IPS-18a (cell line): ENCODE results near the gene LRCH2.

Source experiments
- H3K27ac ChIP-seq: one replicate; pipeline ENCODE4 v1.5.1; 2013; ENCODE audit warnings: low read length
- H3K27me3 ChIP-seq: one replicate; pipeline ENCODE4 v1.6.1; 2013; ENCODE audit warnings: mild to moderate bottlenecking, low read length; ENCODE audit not compliant: control insufficient read depth, insufficient read depth
- H3K36me3 ChIP-seq: one replicate; pipeline ENCODE4 v1.6.1; 2013; ENCODE audit warnings: low read depth, low read length; ENCODE audit not compliant: control insufficient read depth
- H3K4me1 ChIP-seq: one replicate; pipeline ENCODE4 v1.6.1; 2013; ENCODE audit warnings: low read depth, low read length; ENCODE audit not compliant: control insufficient read depth
- H3K4me3 ChIP-seq: one replicate; pipeline ENCODE4 v1.5.1; 2013; ENCODE audit warnings: low read length
- H3K9ac ChIP-seq: one replicate; pipeline ENCODE4 v1.6.1; 2013; ENCODE audit warnings: mild to moderate bottlenecking, low read length, moderate library complexity
- H3K9me3 ChIP-seq: one replicate; pipeline ENCODE4 v1.6.1; 2013; ENCODE audit warnings: low read depth, low read length; ENCODE audit not compliant: control insufficient read depth

Gene LRCH2

GRCh38 chrX:115138040-115138439 is 95.9 kb downstream of the LRCH2 start:
- no peak overlapping the region for H3K27ac ChIP-seq
- H3K9me3 ChIP-seq = no peaks in the 10 kb centered on the region
- peaks cover 12% of the 10 kb centered on the region for H3K4me1 ChIP-seq
- H3K36me3 ChIP-seq = no peaks in the 10 kb centered on the region
- no peak overlapping the region for H3K4me3 ChIP-seq
- no peaks in the 10 kb centered on the region for H3K27me3 ChIP-seq
- no peak overlapping the region for H3K9ac ChIP-seq

DNA sequence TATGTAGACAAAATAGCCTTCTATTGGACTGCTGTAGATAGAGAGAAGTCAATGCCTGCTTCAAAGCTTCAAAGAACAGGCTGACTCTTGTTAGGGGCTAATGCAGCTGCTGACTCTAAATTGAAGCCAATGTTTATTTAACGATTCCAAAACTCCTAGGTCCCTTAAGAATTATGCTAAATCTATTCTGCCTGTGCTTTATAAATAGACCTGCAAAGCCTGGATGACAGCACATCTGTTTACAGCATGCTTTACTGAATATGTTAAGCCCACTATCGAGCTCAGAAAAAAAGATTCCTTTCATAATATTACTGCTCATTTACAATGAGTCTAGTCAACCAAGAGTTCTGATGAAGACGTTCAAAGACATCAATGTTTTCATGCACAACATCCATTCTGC is 99.5 kb downstream of the LRCH2 start:
- H3K9me3 ChIP-seq = no peaks in the 10 kb centered on the region
- H3K27ac ChIP-seq = no peak overlapping the region
- H3K27me3 ChIP-seq = no peaks in the 10 kb centered on the region
- H3K4me3 ChIP-seq = no peak overlapping the region
- H3K36me3 ChIP-seq = no peaks in the 10 kb centered on the region
- H3K9ac ChIP-seq = no peak overlapping the region
- H3K4me1 ChIP-seq = peaks cover 12% of the 10 kb centered on the region

DNA sequence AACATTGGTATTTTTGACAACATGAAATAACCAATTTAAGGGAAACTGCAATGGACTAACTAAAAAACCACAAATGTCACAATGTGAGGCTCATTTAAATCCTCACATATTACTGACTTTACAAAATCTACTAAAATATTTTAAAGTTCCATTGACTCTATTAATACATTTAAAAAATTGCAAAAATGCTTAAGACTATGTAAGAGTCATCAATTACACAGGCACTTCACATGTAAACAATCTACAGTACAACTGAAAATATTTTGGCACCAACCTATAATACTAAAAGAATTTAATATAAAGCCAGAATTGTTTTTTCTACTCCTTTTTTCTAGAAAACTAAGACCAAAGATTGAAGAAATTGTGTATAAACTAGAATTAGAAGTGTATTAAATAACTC is 121.5 kb downstream of the LRCH2 start:
- Histone ChIP-seq H3K9ac (no peak overlapping the region), H3K9me3 (no peaks in the 10 kb centered on the region), H3K4me1 (peaks cover 4% of the 10 kb centered on the region), H3K4me3 (no peak overlapping the region), H3K27me3 (no peaks in the 10 kb centered on the region), H3K27ac (no peak overlapping the region), H3K36me3 (no peaks in the 10 kb centered on the region)

DNA sequence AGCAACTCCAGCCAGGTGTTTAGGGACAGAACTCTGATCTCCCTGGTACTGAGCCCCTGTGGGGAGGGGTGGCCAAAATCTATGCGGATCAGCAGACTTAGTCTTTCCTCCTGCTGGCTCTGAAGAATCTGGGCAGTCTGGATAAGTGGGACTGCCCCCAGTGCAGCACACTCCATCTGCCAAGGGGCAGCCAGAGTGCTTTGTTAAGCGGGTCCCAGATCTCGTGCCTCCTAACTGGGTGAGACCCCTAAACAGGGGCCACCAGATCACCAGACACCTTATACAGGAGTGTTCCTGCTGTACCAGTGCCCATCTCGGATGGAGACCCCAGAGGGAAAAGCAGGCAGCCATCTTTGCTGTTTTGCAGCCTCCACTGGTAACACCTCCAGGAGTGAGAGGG is 135.0 kb downstream of the LRCH2 start:
- Histone ChIP-seq H3K9me3 (no peaks in the 10 kb centered on the region), H3K36me3 (peaks cover 3% of the 10 kb centered on the region), H3K4me3 (no peak overlapping the region), H3K9ac (no peak overlapping the region), H3K27ac (no peak overlapping the region), H3K4me1 (no peaks in the 10 kb centered on the region), H3K27me3 (no peaks in the 10 kb centered on the region)

GRCh38 chrX:115093191-115093590 is 140.7 kb downstream of the LRCH2 start:
- no peak overlapping the region for H3K27ac ChIP-seq
- no peak overlapping the region for H3K4me3 ChIP-seq
- H3K9ac ChIP-seq = no peak overlapping the region
- H3K4me1 ChIP-seq = no peaks in the 10 kb centered on the region
- no peaks in the 10 kb centered on the region for H3K27me3 ChIP-seq
- H3K9me3 ChIP-seq = no peaks in the 10 kb centered on the region
- H3K36me3 ChIP-seq = no peaks in the 10 kb centered on the region

GRCh38 chrX:115089419-115089818 is 144.5 kb downstream of the LRCH2 start:
- Histone ChIP-seq H3K4me1 (no peaks in the 10 kb centered on the region), H3K27me3 (no peaks in the 10 kb centered on the region), H3K9me3 (no peaks in the 10 kb centered on the region), H3K27ac (no peak overlapping the region), H3K36me3 (no peaks in the 10 kb centered on the region), H3K4me3 (no peak overlapping the region), H3K9ac (no peak overlapping the region)

GRCh38 chrX:115068896-115069295 is 165.0 kb downstream of the LRCH2 start:
- no peaks in the 10 kb centered on the region for H3K9me3 ChIP-seq
- H3K9ac ChIP-seq = no peak overlapping the region
- H3K27ac ChIP-seq = no peak overlapping the region
- H3K27me3 ChIP-seq = no peaks in the 10 kb centered on the region
- H3K4me1 ChIP-seq = no peaks in the 10 kb centered on the region
- H3K36me3 ChIP-seq = no peaks in the 10 kb centered on the region
- no peak overlapping the region for H3K4me3 ChIP-seq

DNA sequence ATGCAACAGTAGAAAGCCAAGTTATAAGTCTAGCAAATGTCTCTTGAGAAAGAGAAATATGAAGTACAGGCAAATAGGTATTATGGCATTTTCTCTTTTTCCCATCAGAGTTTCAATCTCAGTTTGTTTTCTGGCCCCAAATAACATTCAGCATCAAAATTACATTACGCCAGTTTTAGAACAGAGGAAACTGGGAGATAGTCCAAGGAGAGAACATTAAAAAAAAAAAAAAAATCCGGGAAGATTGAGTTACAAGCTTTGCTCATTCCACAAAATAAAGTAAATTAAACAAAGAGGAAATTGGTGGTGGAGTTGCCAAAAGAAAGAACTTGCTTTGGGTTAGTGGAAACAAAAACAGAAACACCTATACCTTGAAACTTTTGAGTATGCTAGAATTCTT is 166.1 kb downstream of the LRCH2 start:
- Histone ChIP-seq H3K9ac (no peak overlapping the region), H3K9me3 (no peaks in the 10 kb centered on the region), H3K27me3 (no peaks in the 10 kb centered on the region), H3K27ac (no peak overlapping the region), H3K4me1 (no peaks in the 10 kb centered on the region), H3K36me3 (no peaks in the 10 kb centered on the region), H3K4me3 (no peak overlapping the region)

DNA sequence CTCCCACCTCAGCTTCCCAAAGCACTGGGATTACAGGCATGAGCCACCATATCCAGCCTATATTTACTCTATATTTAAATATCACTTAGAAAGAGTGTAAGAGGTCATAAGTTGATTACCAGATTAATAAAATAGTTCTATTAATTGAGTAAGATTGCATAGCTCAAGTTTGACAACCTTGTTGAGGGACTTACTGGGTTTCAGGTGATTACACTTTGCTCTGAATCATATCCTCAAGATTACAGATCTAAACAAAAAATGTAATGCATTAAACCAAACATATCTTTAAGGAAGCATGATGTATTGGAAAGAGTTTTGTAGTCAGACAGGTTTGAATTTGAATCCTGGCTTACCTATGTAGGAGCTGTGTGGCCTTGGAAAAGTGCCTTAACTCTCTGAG is 168.6 kb downstream of the LRCH2 start:
- H3K27ac ChIP-seq = no peak overlapping the region
- H3K27me3 ChIP-seq = no peaks in the 10 kb centered on the region
- no peaks in the 10 kb centered on the region for H3K4me1 ChIP-seq
- no peaks in the 10 kb centered on the region for H3K36me3 ChIP-seq
- H3K4me3 ChIP-seq = no peak overlapping the region
- H3K9ac ChIP-seq = no peak overlapping the region
- peaks cover 7% of the 10 kb centered on the region for H3K9me3 ChIP-seq
